CD4-positive, alpha-beta T cell treated with Interleukin-10 for 1 hour (primary cell): ENCODE results near the gene FAM163A.
A peak's percentile ranks its signal among the peaks of the same experiment; 100 is the strongest.
"Not testable (repeated sequence)": the region's sequence is repeated elsewhere in the genome, so short reads cannot be mapped to it uniquely, and the experiment has no call there.

Experiments used
- DNase-seq: peaks from one replicate; pipeline ENCODE4 v3.0.0-alpha.2; 2020

Gene FAM163A

GRCh38 chr1:179798213-179798863 is 55.2 kb downstream of the FAM163A start:
- DNase-seq: no peak

- DNase-seq: no peak
Observed at GRCh38 chr1:179798864-179799516, 55.9 kb downstream of the FAM163A start.

- no peak for DNase-seq
Observed at GRCh38 chr1:179800481-179800880, 57.4 kb downstream of the FAM163A start.

GRCh38 chr1:179803104-179803503 is 60.0 kb downstream of the FAM163A start:
- no peak for DNase-seq

GRCh38 chr1:179803918-179804317 is 60.8 kb downstream of the FAM163A start:
- DNase-seq: no peak

- not testable (repeated sequence) for DNase-seq
Observed at GRCh38 chr1:179804417-179804816, 61.3 kb downstream of the FAM163A start.

GRCh38 chr1:179805291-179806195 is 62.5 kb downstream of the FAM163A start:
- DNase-seq: no peak

GRCh38 chr1:179806333-179806732 is 63.2 kb downstream of the FAM163A start:
- no peak for DNase-seq

- no peak for DNase-seq
Observed at GRCh38 chr1:179807291-179807690, 64.2 kb downstream of the FAM163A start.

GRCh38 chr1:179807691-179808485 is 64.8 kb downstream of the FAM163A start:
- DNase-seq: no peak

GRCh38 chr1:179808503-179808902 is 65.4 kb downstream of the FAM163A start:
- no peak for DNase-seq

- peak; percentile 77 for DNase-seq
Observed at GRCh38 chr1:179809506-179810366, 66.6 kb downstream of the FAM163A start.

GRCh38 chr1:179810367-179810715 is 67.2 kb downstream of the FAM163A start:
- DNase-seq: no peak

GRCh38 chr1:179812501-179813292 is 69.6 kb downstream of the FAM163A start:
- DNase-seq: no peak

GRCh38 chr1:179813626-179814545 is 70.8 kb downstream of the FAM163A start:
- DNase-seq: no peak

- no peak for DNase-seq
Observed at GRCh38 chr1:179814546-179814838, 71.4 kb downstream of the FAM163A start.

GRCh38 chr1:179815641-179816040 is 72.5 kb downstream of the FAM163A start:
- DNase-seq: no peak

GRCh38 chr1:179816196-179816960 is 73.3 kb downstream of the FAM163A start:
- no peak for DNase-seq

- DNase-seq: no peak
Observed at GRCh38 chr1:179817056-179817455, 74.0 kb downstream of the FAM163A start.
